Urothelium cell line (cell line): ENCODE results near the gene ANGPTL7.
A peak's percentile ranks its signal among the peaks of the same experiment; 100 is the strongest.
"Not testable (repeated sequence)": the region's sequence is repeated elsewhere in the genome, so short reads cannot be mapped to it uniquely, and the experiment has no call there.

Experiments
- DNase-seq: peaks from one replicate; pipeline ENCODE4 v3.0.0; 2011; ENCODE audit warnings: low spot score, mixed read lengths
- FAIRE-seq: peaks from 2 replicates; lab custom pipeline; 2011; peaks lifted over from hg19 to GRCh38; lab: Jason Lieb, UNC

Gene ANGPTL7

DNA sequence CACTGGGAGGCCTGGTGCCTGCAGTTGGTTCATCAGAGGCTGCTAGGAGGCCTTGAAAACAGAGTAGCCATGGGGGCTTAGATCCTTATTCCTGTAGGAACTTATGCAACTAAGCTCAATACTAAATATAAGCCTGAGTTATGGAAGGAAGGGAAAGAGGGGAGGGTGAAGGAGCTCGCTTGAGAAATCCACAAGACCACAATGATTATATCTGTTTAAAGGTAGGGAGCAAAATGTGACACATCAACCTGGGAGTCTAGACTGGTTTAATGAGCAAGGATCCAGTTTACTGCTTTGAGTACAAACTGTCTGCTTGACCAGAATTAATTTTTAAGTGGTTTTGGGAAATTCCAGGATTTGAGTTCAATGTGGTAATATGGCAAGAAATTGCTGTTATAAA is 20.4 kb upstream of the ANGPTL7 start:
- FAIRE-seq (no peak), DNase-seq (no peak)

DNA sequence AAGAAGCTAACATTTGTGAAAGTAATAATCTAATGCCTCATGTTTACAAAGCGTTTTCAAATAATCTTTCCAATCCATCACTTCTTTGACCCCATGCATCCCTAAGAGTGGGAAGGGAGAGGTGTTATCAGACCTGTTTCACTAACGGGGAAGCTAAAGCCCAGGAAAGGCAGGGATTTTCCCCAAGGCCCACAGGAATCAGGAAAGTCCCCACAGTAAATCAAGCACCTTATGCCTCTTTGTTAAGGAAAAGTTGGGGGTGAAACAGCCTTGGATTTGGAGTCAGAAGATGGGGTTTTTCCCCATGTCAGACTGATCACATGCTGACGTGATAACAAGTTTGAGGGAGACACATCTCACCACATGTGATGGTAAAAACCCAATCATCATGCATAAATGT is 20.0 kb upstream of the ANGPTL7 start:
- FAIRE-seq (no peak), DNase-seq (no peak)

- DNase-seq (no peak), FAIRE-seq (no peak)
These were observed 19.1 kb upstream of the ANGPTL7 start for GRCh38 chr1:11170102-11170501.

DNA sequence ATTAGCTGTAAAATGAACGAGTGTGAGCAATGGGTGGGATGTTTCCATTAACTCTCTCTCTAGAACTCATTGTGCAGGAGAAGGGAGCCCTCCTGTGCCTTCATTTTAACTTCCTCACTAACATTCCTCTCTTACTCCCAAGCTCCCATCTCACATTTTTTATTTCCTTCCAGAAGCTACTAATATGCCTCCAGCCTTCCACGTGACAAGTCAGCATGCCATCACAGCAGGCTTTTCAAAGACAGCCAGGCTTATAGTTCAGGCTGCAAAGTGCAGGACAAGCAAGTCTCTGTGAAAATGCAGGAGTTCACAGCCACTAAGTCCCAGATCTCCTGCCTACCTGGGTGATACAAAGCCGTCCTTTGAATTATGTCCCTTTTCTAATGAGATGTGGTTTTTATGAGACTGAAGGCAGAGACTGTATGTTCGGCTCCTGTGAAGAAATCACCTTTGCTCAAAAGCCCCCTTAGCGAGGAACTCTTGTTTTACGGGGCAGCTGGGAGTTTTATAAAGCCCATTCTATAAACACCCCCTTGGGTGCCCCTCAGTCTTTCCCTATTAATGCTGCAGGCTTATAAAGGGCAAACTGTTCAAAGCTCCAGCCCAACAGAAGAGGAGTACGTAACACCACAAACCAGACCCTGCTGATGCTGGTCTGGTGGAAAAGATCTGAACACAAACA is 14.8 kb upstream of the ANGPTL7 start:
- FAIRE-seq: no peak
- DNase-seq: no peak

GRCh38 chr1:11175461-11175860 is 13.7 kb upstream of the ANGPTL7 start:
- no peak for FAIRE-seq

GRCh38 chr1:11176081-11176706 is 13.0 kb upstream of the ANGPTL7 start:
- no peak for DNase-seq

More at GRCh38 chr1:11175461-11175860, 13.7 kb upstream of the ANGPTL7 start:
- no peak for DNase-seq

DNA sequence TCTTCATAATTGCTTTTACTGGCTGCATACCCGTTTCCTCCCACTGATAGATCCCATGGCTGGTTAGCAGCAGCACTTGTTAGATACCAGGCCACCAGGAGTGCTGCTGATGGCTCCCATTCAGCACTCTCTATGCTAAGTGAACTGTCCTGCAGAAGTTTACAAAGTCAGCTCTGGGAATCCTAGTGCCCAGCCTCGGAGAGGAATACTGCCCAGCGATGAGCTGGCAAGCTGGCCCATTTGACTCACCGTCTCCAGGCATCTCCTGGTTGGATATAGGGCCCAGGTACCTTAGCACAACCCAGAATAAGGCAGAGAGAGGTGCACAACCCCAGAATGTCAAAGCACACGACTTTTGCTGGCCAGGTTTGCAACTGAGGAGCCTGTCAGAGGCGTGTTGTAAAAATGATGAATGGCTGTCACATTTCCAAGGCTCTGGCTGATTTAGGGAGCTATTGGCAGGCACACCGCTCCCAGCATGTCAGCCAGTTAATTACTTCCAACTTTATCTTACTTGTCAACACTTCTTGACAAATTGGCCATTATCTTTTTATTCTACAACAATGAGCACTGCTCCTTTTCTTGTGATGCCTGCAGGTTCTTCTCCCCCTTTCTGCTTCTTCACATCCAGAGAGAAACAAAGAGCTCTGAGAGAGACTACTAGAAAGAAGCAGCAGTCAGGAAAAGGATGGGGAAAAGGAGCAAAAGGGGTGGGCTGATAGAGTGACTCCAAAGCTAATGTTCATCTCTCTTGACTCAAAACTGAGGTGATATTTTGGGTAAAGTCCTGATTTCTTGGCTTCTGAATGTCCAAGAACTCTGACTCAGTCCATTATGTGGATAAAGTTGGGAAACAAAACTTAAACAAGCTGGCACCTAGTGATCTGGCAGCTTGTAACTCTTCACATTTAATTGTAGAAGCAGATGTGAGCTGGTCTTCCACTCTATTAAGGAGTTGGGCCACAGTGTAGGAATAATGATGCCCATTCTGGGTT is 10.8 kb upstream of the ANGPTL7 start:
- FAIRE-seq: no peak
- no peak for DNase-seq

More at GRCh38 chr1:11176081-11176706, 13.0 kb upstream of the ANGPTL7 start:
- FAIRE-seq: no peak

DNA sequence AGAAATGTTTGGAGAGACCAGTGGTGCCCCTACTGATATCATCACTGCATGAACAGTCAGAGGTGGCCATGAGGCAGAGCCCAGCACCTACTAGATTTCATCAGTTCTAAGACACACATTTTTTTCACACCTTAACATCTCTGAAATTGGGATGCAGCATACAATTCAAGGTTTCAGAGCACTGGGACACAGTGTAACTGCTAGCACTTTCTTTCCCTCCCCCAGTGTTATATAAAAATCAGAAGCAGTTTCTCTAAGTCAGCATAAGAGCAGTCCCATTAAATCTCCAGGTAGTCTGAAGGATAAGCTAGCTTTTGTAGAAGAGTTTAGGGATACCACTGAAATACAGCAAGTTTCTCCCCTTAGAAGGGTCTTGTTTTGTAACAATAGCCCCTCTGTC is 10.0 kb upstream of the ANGPTL7 start:
- DNase-seq: no peak
- FAIRE-seq: no peak

DNA sequence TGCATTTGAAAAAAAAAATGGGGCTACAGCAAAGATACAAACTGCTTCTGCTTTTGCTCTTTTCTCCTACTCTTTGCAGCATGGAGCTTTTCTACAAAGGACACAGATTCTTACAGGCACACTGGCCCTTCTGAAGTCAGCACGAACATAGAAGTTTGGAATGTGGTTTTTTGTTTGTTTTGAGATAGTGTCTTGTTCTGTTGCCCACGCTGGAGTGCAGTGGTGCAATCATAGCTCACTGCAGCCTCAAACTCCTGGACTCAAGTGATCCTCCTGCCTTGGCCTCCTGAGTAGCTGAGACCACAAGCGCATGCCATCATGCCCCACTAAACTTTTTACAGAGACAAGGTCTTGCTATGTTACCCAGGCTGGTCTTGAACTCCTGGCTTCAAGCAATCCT is 9.4 kb upstream of the ANGPTL7 start:
- DNase-seq, FAIRE-seq: not testable (repeated sequence)

DNA sequence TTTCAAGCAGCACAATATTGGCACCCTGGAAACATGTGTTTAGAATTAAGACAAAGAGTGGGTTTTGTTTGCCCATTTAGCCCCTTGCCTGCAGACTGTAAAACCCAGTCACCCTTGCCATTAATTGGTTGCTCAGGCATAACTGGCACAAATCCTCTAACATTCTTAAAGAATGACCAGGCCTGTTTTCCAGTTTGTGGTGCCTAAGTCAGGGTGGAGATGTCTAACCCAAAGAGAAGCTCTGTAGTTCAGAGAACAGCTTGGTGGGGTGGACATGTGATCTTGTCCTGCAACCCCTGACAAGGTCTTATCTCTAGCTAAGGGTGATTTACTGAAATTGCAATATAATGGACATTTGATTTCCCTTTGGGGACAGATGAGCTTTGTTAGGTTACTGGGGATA is 8.8 kb upstream of the ANGPTL7 start:
- FAIRE-seq (no peak), DNase-seq (no peak)

DNA sequence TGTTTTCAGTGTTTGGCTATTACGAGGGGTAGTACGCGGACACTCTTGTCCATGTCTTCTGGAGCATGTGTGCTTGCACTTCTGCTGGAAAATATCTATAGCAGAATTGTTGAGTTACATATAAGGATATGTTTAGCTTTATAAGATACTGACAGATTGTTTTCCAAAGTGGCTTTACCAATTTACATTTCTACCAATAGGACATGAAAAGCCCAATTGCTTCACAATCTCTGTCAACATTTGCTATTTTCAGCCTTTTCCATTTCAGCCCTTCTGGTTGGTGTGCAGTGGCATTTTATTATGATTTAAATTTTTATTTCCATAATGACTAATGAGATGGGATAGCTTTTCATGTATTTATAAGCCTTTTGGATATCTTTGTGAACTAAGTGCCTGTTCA is 6.3 kb upstream of the ANGPTL7 start:
- no peak for FAIRE-seq

GRCh38 chr1:11184973-11185372 is 4.2 kb upstream of the ANGPTL7 start:
- DNase-seq (no peak), FAIRE-seq (no peak)

More for the DNA sequence above, 6.3 kb upstream of the ANGPTL7 start:
- DNase-seq: no peak

GRCh38 chr1:11187000-11187399 is 2.2 kb upstream of the ANGPTL7 start:
- FAIRE-seq (no peak), DNase-seq (no peak)

- DNase-seq (no peak), FAIRE-seq (peak; percentile 17)
These were observed 1.7 kb upstream of the ANGPTL7 start for GRCh38 chr1:11187494-11187893.

DNA sequence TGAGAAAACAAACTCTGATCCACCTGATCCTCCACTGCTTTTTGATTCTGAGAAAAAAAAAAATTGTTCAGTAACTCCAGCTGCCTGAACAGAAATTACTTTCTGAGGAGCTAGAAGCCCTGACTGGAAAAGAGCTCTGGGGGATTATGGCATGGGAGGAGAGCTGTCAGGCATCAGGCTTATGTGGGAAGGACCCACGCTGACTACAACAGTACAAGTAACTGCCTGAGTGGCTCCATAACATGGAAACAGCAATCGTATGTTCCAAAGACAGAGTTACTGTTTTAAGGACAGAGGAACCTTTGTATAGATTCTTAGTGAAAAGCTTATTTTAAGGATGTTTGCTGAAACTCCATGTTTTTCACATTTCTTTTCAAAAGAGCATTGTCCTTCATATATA is 1.2 kb upstream of the ANGPTL7 start:
- DNase-seq: no peak
- FAIRE-seq: no peak

- no peak for FAIRE-seq
These were observed 774 bp upstream of the ANGPTL7 start for GRCh38 chr1:11188381-11188780.

GRCh38 chr1:11193376-11193775 is 4.2 kb downstream of the ANGPTL7 start:
- FAIRE-seq (no peak), DNase-seq (no peak)

More at GRCh38 chr1:11188381-11188780, 774 bp upstream of the ANGPTL7 start:
- DNase-seq: no peak

DNA sequence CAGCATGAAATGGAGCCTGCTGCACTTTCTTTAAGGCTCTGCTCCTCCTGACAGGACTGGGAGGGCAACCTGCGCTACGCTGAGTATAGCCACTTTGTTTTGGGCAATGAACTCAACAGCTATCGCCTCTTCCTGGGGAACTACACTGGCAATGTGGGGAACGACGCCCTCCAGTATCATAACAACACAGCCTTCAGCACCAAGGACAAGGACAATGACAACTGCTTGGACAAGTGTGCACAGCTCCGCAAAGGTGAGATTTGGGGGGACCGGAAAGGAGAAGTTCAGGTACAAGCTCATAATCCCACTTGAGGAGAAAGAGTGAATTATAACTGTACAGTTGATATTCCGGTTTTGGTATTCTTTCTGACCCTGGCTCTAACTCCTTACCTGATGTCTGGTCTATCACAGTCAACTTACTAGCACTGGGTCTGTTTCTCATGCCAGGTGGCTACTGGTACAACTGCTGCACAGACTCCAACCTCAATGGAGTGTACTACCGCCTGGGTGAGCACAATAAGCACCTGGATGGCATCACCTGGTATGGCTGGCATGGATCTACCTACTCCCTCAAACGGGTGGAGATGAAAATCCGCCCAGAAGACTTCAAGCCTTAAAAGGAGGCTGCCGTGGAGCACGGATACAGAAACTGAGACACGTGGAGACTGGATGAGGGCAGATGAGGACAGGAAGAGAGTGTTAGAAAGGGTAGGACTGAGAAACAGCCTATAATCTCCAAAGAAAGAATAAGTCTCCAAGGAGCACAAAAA is 5.4 kb downstream of the ANGPTL7 start:
- DNase-seq: no peak
- FAIRE-seq: no peak

DNA sequence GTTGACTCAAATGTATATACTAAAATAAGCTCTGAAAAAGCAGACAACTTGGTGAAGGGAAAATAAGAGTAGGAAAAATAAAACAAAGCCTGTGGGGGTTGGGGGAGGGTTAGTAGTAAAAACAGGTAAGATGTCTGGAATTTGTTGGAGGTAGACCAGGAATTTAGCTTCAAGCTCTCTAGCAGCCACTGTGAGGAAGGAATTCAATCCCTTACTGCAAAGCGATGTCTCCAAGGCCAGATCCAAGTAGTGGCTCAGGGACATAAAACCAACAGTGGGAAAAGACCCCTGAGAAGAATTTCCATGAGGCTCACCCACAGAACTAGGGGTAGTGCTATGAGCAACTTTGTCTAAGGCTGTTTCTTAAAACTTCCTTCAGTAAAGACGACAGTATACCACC is 7.8 kb downstream of the ANGPTL7 start:
- no peak for FAIRE-seq

DNA sequence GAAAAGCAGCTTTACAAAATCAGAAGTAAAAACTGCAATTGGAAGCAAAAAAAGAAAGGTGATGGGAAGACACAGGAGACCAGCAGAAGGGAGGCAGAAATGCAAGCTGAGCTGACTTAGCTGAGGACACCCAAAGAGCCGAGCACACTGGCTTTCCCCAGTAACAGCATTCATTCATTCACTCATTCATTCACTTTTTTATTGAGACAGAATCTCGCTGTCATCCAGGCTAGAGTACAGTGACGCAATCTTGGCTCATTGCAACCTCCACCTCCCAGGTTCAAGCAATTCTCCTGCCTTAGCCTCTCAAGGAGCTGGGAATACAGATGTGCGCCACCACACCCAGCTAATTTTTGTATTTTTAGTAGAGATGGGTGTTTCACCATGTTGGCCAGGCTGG is 8.2 kb downstream of the ANGPTL7 start:
- DNase-seq (no peak), FAIRE-seq (no peak)

More for the DNA sequence above, 7.8 kb downstream of the ANGPTL7 start:
- DNase-seq: no peak

- no peak for DNase-seq
- FAIRE-seq: no peak
These were observed 9.1 kb downstream of the ANGPTL7 start for GRCh38 chr1:11198257-11198656.
